ENCODE results near the gene TMPRSS13.

GRCh38 chr11:117930668-117931330 is 1.6 kb upstream of the TMPRSS13 start:
- TF ChIP-seq NCOA2 (IDR thresholded peaks at IDR 0.05; ENCODE audit: partially characterized antibody in 2 of 2) (no peak), XRCC5 (IDR thresholded peaks at IDR 0.05; ENCODE audit: low read depth, low read length) (no peak), OTX1 (CRISPR knock-in tag; IDR thresholded peaks at IDR 0.05) (no peak), ZNF586 (CRISPR knock-in tag; conservative IDR thresholded peaks at IDR 0.05) (no peak)

All from K562 (cell line).